PC-3 (cell line): Measurements from ENCODE around the gene ANKZF1. TPM values are rescaled to one million over a fixed set of nuclear protein-coding genes. Genes with fewer than 3 reads are reported as not detected.

ENCODE experiments used
- ATAC-seq: fragments of 200-7000 bp; cut with Tn5 transposase; 2 replicates; pipeline ENCODE4 v1.9.1; 2020; ENCODE audit warnings: mild to moderate bottlenecking, moderate library complexity
- BruUV-seq: library from RNA; stranded (reverse); fragments of 400-500 nt; replicated peaks from 2 replicates; lab custom pipeline; 2021; lab: Mats Ljungman, UMichigan
- CTCF ChIA-PET: fragments of 300-600 bp; sonication (Branson Sonifier 250); formaldehyde crosslinking; loops from one replicate; lab custom pipeline; 2022; ENCODE audit warnings: antibody characterized with exemption; lab: Charles Lee
- POLR2A ChIA-PET: fragments of 300-600 bp; sonication (Branson Sonifier 250); formaldehyde crosslinking; loops from one replicate; lab custom pipeline; 2022; ENCODE audit warnings: antibody characterized with exemption; ENCODE audit not compliant: unreplicated experiment; lab: Charles Lee
- DNase-seq: peaks from one replicate; pipeline ENCODE4 v3.0.0-alpha.2; 2015
- H2AFZ ChIP-seq: fragments of 300-600 bp; sonication (generic); 2 replicates; pipeline ENCODE4 v1.6.0; 2016; ENCODE audit warnings: antibody characterized with exemption, low read length
- H3F3A ChIP-seq: fragments of 300-600 bp; sonication (generic); one replicate; pipeline ENCODE4 v1.6.0; 2017; ENCODE audit warnings: antibody characterized with exemption, low read length, control low read depth, mild to moderate bottlenecking; ENCODE audit not compliant: unreplicated experiment
- H3K27ac ChIP-seq: fragments of 300-600 bp; sonication (generic); 2 replicates; pipeline ENCODE4 v1.5.1; 2016; ENCODE audit warnings: mild to moderate bottlenecking, low read length
- H3K27me3 ChIP-seq: fragments of 300-600 bp; sonication (generic); 2 replicates; pipeline ENCODE4 v1.6.1; 2016; ENCODE audit warnings: low read length, mixed read lengths
- H3K36me3 ChIP-seq: fragments of 300-600 bp; sonication (generic); 2 replicates; pipeline ENCODE4 v1.6.1; 2016; ENCODE audit warnings: low read depth, mixed run types, low read length, mixed read lengths
- H3K4me1 ChIP-seq: fragments of 300-600 bp; sonication (generic); 2 replicates; pipeline ENCODE4 v1.5.1; 2016; ENCODE audit warnings: low read length; ENCODE audit not compliant: insufficient read depth
- H3K4me2 ChIP-seq: fragments of 300-600 bp; sonication (generic); 2 replicates; pipeline ENCODE4 v1.6.0; 2016; ENCODE audit warnings: low read length
- H3K4me3 ChIP-seq: fragments of 300-600 bp; sonication (generic); 2 replicates; pipeline ENCODE4 v1.5.1; 2016; ENCODE audit warnings: mild to moderate bottlenecking, low read length, mixed read lengths
- H3K79me2 ChIP-seq: fragments of 300-600 bp; sonication (generic); 2 replicates; pipeline ENCODE4 v1.6.1; 2017; ENCODE audit warnings: low read length, mixed read lengths
- H3K9ac ChIP-seq: fragments of 300-600 bp; sonication (generic); 2 replicates; pipeline ENCODE4 v1.6.0; 2016; ENCODE audit warnings: mild to moderate bottlenecking, low read length
- H3K9me2 ChIP-seq: fragments of 300-600 bp; sonication (generic); replicated peaks from 2 replicates; pipeline ENCODE4 v1.6.1; 2016; ENCODE audit warnings: mixed run types, low read length, mixed read lengths
- H3K9me3 ChIP-seq: fragments of 300-600 bp; sonication (generic); 2 replicates; pipeline ENCODE4 v1.6.1; 2016; ENCODE audit warnings: low read length, mixed read lengths
- H4K20me1 ChIP-seq: fragments of 300-600 bp; sonication (generic); 2 replicates; pipeline ENCODE4 v1.6.1; 2016; ENCODE audit warnings: low read length, mixed read lengths
- CTCF ChIP-seq: fragments of 300-600 bp; sonication (generic); conservative IDR thresholded peaks from 2 replicates; pipeline ENCODE4 v1.5.1; 2017; ENCODE audit warnings: antibody characterized with exemption, low read depth, mild to moderate bottlenecking, low read length
- EZH2 ChIP-seq: fragments of 300-600 bp; sonication (generic); IDR thresholded peaks from one replicate; pipeline ENCODE4 v1.6.1; 2017; ENCODE audit warnings: antibody characterized with exemption, mild to moderate bottlenecking, low read length; ENCODE audit not compliant: unreplicated experiment
- EZH2phosphoT487 ChIP-seq: fragments of 300-600 bp; sonication (generic); IDR thresholded peaks from 2 replicates; pipeline ENCODE4 v1.6.1; 2018; ENCODE audit warnings: mild to moderate bottlenecking, antibody characterized with exemption, low read length, borderline replicate concordance
- intact Hi-C: fragments of 100-400 bp; cut with micrococcal nuclease; formaldehyde crosslinking; loops from 2 replicates; pipeline ENCODE4 v1.9.0; 2023
- total RNA-seq: library from RNA; depleted of rRNA; stranded (reverse); fragments of >200 nt; gene quantifications from 2 replicates; pipeline ENCODE4 v1.2.3, GENCODE V29; 2014

ANKZF1 gene
- total RNA-seq, 1 experiment from 2014 or later = 67.9 TPM

DNA sequence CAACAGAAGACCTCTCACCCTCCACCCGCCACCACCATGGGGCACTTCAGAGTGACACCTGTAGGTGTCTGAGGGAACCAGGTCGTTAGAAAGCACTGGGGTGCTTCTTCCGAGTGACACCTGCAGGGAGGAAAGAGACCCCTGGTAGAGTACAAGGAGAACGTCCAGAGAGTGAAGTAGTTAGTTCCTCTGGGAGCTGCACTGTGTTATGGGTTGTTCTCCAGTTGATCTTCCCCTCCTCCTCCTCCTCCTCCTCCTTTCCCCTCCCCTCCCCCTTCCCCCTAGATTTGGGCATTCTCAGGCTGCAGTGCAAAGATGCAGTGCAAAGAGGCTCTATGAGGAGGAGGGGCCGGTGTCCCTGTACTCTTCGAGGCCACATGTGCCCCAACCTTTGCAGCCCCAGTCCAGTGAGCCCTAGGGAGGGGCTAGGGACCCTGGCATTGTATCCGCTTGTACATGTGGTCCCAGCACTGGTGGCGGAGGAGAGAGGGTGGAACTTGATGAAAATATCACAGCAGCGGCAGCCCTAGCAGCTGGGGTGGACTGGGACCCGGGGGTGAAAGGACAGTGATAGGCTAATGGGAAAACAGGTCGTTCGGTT lies 50.4 kb downstream of the ANKZF1 start:
- no peak for ATAC-seq
- no TSS peak for BruUV-seq
- Histone ChIP-seq H3K27me3 (no peaks in the 10 kb centered on the region), H3K9me2 (no peaks in the 10 kb centered on the region), H3K4me1 (peaks cover 27% of the 10 kb centered on the region), H3K9ac (peak overlapping the region; percentile 83), H3K9me3 (no peaks in the 10 kb centered on the region), H3F3A (no peaks in the 10 kb centered on the region), H3K4me2 (peak overlapping the region; percentile 99), H3K4me3 (peak overlapping the region; percentile 86), H2AFZ (peak overlapping the region; percentile 58), H3K27ac (peak overlapping the region; percentile 85), H4K20me1 (no peaks in the 10 kb centered on the region), H3K79me2 (peaks cover 11% of the 10 kb centered on the region), H3K36me3 (peaks cover 2% of the 10 kb centered on the region; the same call in 1 of the 2 replicates)
- peak; percentile 18 for TF ChIP-seq CTCF
- no peak for TF ChIP-seq EZH2phosphoT487
- TF ChIP-seq EZH2 = no peak
- CTCF ChIA-PET = interaction anchor here (3.5 kb wide), 1 partner anchor 15 kb away, joined by 39 read pairs; no protein-coding TSS in a partner anchor
- POLR2A ChIA-PET = interaction anchor here (1.1 kb wide), 1 partner anchor 30 kb away, joined by 4 read pairs; no protein-coding TSS in a partner anchor
- intact Hi-C loops = loop anchor here (1.0 to 2.0 kb wide), 4 partner anchors 14 to 120 kb away; partner anchors contain the start of genes ABCB6 and NHEJ1
- DNase-seq = no peak

DNA sequence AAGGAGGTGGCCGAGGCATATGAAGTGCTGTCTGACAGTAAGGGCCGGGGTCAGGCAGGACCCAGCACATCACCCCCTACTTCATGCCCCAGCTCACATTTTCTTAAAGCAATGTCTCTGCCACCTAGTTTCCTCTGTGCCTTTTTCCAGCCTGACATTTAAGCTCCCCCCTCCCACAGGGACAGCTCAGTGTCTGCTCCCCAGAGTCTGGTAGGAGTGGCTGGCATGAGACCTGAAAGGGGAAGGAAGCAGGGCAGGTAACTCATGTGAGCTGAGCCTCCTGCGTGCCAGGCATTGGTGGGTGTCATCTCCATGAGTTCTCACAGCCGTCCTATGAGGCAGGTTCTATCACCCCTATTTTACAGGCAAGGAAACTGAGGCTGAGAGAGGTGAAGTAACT lies 51.0 kb downstream of the ANKZF1 start:
- no peak for DNase-seq
- POLR2A ChIA-PET = no interaction called here
- Histone ChIP-seq H3F3A (no peaks in the 10 kb centered on the region), H2AFZ (no peak overlapping the region), H3K9me3 (no peaks in the 10 kb centered on the region), H3K9me2 (no peaks in the 10 kb centered on the region), H3K27ac (no peak overlapping the region), H3K27me3 (no peaks in the 10 kb centered on the region), H3K4me2 (peak overlapping the region; percentile 99; the same call in 1 of the 2 replicates), H3K79me2 (peaks cover 11% of the 10 kb centered on the region), H3K4me1 (peaks cover 24% of the 10 kb centered on the region), H3K36me3 (peaks cover 3% of the 10 kb centered on the region; the same call in 1 of the 2 replicates), H4K20me1 (no peaks in the 10 kb centered on the region), H3K9ac (no peak overlapping the region), H3K4me3 (no peak overlapping the region)
- no peak for TF ChIP-seq EZH2
- TF ChIP-seq CTCF = no peak
- TF ChIP-seq EZH2phosphoT487 = no peak
- ATAC-seq = no peak
- intact Hi-C loops = no loop called here
- CTCF ChIA-PET = no interaction called here
- TSS peak; percentile 39 for BruUV-seq

- CTCF ChIA-PET = no interaction called here
- no peak for DNase-seq
- BruUV-seq = no TSS peak
- Histone ChIP-seq H3K9me3 (no peaks in the 10 kb centered on the region), H3K79me2 (peaks cover 11% of the 10 kb centered on the region), H3K9me2 (no peaks in the 10 kb centered on the region), H2AFZ (no peak overlapping the region), H3K4me1 (peaks cover 24% of the 10 kb centered on the region), H3K4me3 (no peak overlapping the region), H3K4me2 (no peak overlapping the region), H3K9ac (no peak overlapping the region), H3K27ac (no peak overlapping the region), H3K27me3 (no peaks in the 10 kb centered on the region), H3F3A (no peaks in the 10 kb centered on the region), H4K20me1 (no peaks in the 10 kb centered on the region), H3K36me3 (peaks cover 3% of the 10 kb centered on the region; the same call in 1 of the 2 replicates)
- ATAC-seq = no peak
- intact Hi-C loops = no loop called here
- POLR2A ChIA-PET = no interaction called here
- TF ChIP-seq EZH2 (no peak), EZH2phosphoT487 (no peak), CTCF (no peak)
Observed at GRCh38 chr2:219281588-219281987, 52.0 kb downstream of the ANKZF1 start.
